ENCODE data around the gene MORN1. TPM values are rescaled to one million over a fixed set of nuclear protein-coding genes. Genes with fewer than 3 reads are reported as not detected.

The MORN1 gene
- polyA plus RNA-seq, 1 donor from 2014 or later = 10.9 TPM

GRCh38 chr1:2355373-2356261 is 35.7 kb downstream of the MORN1 start:
- no peak overlapping the region for H3K27ac ChIP-seq (ENCODE audit: low read length)
- no peaks in the 10 kb centered on the region for H3K27me3 ChIP-seq (ENCODE audit: insufficient read depth, low read depth, low read length)
- H4K20me1 ChIP-seq (ENCODE audit: insufficient read depth) = no peaks in the 10 kb centered on the region
- no peaks in the 10 kb centered on the region for H3K9me2 ChIP-seq (ENCODE audit: insufficient read depth, low read length)
- no peak overlapping the region for H2AFZ ChIP-seq (ENCODE audit: low read depth, low read length)
- H3K79me2 ChIP-seq (replicated peaks; ENCODE audit: insufficient read depth, low read length) = no peaks in the 10 kb centered on the region
- H3K36me3 ChIP-seq (ENCODE audit: insufficient read depth, low read length) = no peaks in the 10 kb centered on the region
- H3K4me3 ChIP-seq (ENCODE audit: low read length) = no peak overlapping the region
- H3K4me2 ChIP-seq (ENCODE audit: low read length) = no peak overlapping the region
- TF ChIP-seq RAD21 (conservative IDR thresholded peaks at IDR 0.05) (no peak), CTCF (IDR thresholded peaks at IDR 0.05; ENCODE audit: poor library complexity, severe bottlenecking) (no peak), SMC3 (conservative IDR thresholded peaks at IDR 0.05; ENCODE audit: poor library complexity) (no peak), POLR2AphosphoS5 (IDR thresholded peaks at IDR 0.05) (no peak), TAF1 (IDR thresholded peaks at IDR 0.05; ENCODE audit: low read depth) (no peak), REST (IDR thresholded peaks at IDR 0.05; ENCODE audit: borderline replicate concordance) (no peak), EP300 (conservative IDR thresholded peaks at IDR 0.05; ENCODE audit: poor library complexity, severe bottlenecking) (no peak), EZH2 (IDR thresholded peaks at IDR 0.05; ENCODE audit: borderline replicate concordance, insufficient read depth, low read length, poor library complexity, severe bottlenecking) (no peak), MXI1 (conservative IDR thresholded peaks at IDR 0.05; ENCODE audit: poor library complexity, severe bottlenecking) (no peak)
- no peak overlapping the region for H3K9ac ChIP-seq (ENCODE audit: low read length)
- no peaks in the 10 kb centered on the region for H3F3A ChIP-seq (ENCODE audit: insufficient read depth, low read length, poor library complexity, severe bottlenecking)
- no peaks in the 10 kb centered on the region for H3K9me3 ChIP-seq (ENCODE audit: low read length)

- H3K4me3 ChIP-seq (ENCODE audit: low read length) = no peak overlapping the region
- no peak overlapping the region for H3K9ac ChIP-seq (ENCODE audit: low read length)
- H3K27ac ChIP-seq (ENCODE audit: low read length) = no peak overlapping the region
- H3K36me3 ChIP-seq (ENCODE audit: insufficient read depth, low read length) = no peaks in the 10 kb centered on the region
- H3K9me3 ChIP-seq (ENCODE audit: low read length) = no peaks in the 10 kb centered on the region
- no peaks in the 10 kb centered on the region for H4K20me1 ChIP-seq (ENCODE audit: insufficient read depth)
- no peaks in the 10 kb centered on the region for H3K27me3 ChIP-seq (ENCODE audit: insufficient read depth, low read depth, low read length)
- TF ChIP-seq SMC3 (conservative IDR thresholded peaks at IDR 0.05; ENCODE audit: poor library complexity) = no peak
- no peak for TF ChIP-seq EP300 (conservative IDR thresholded peaks at IDR 0.05; ENCODE audit: poor library complexity, severe bottlenecking)
- no peaks in the 10 kb centered on the region for H3K79me2 ChIP-seq (replicated peaks; ENCODE audit: insufficient read depth, low read length)
- no peaks in the 10 kb centered on the region for H3K9me2 ChIP-seq (ENCODE audit: insufficient read depth, low read length)
- no peak overlapping the region for H3K4me2 ChIP-seq (ENCODE audit: low read length)
- H3F3A ChIP-seq (ENCODE audit: insufficient read depth, low read length, poor library complexity, severe bottlenecking) = no peaks in the 10 kb centered on the region
- H2AFZ ChIP-seq (ENCODE audit: low read depth, low read length) = no peak overlapping the region
Observed at GRCh38 chr1:2354511-2355372, 36.6 kb downstream of the MORN1 start.

Measured in neural cell (in vitro differentiated cells).